SK-N-SH (cell line): Measurements from ENCODE around the gene TNRC6C. TPM values are rescaled to one million over a fixed set of nuclear protein-coding genes. Genes with fewer than 3 reads are reported as not detected.

ENCODE experiments used
- CTCF ChIA-PET: fragments of 300-600, 350-600 bp; formaldehyde crosslinking; extraction: SDS; loops from one replicate; lab custom pipeline; 2021; lab: Yijun Ruan, JAX
- POLR2A ChIA-PET: fragments of 350-600 bp; sonication (Branson Sonifier 250); formaldehyde crosslinking; extraction: SDS; loops from one replicate; lab custom pipeline; 2020; ENCODE audit warnings: antibody characterized with exemption, inconsistent platforms; lab: Yijun Ruan, JAX
- DNase-seq: peaks from one replicate; pipeline ENCODE4 v3.0.0; 2012
- H2AFZ ChIP-seq: fragments of 200-600 bp; sonication (generic); 2 replicates; pipeline ENCODE4 v1.8.1; 2016; ENCODE audit warnings: antibody characterized with exemption, mild to moderate bottlenecking, low read depth
- H3F3A ChIP-seq: fragments of 200-600 bp; sonication (generic); replicated peaks from 2 replicates; pipeline ENCODE3; 2016; ENCODE audit warnings: antibody characterized with exemption, mild to moderate bottlenecking; ENCODE audit not compliant: insufficient read depth
- H3K27ac ChIP-seq, 2 experiments: fragments of 200-500 bp in 1 of 2; fragments of 200-600 bp in 1 of 2; sonication (Bioruptor generic) in 1 of 2; sonication (generic), shearing (Covaris generic) in 1 of 2; 2 replicates each; pipeline versions ENCODE4 v1.5.1 to v1.6.1; 2014 to 2016; ENCODE audit warnings: low read depth in 2 of 2, inconsistent platforms in 1 of 2, low read length in 1 of 2, mild to moderate bottlenecking in 1 of 2, mixed read lengths in 1 of 2
- H3K27me3 ChIP-seq: fragments of 200-600 bp; sonication (generic), shearing (Covaris generic); 2 replicates; pipeline ENCODE4 v1.6.1; 2016; ENCODE audit warnings: mixed run types; ENCODE audit not compliant: insufficient read depth
- H3K36me3 ChIP-seq, 2 experiments: fragments of 200-500 bp in 1 of 2; fragments of 200-600 bp in 1 of 2; sonication (Bioruptor generic) in 1 of 2; sonication (generic) in 1 of 2; replicated peaks in 1 of 2; 2 replicates each; pipeline versions ENCODE3 to v1.5.1; 2014 to 2016; ENCODE audit warnings: low read length in 1 of 2, mild to moderate bottlenecking in 1 of 2; ENCODE audit not compliant: insufficient read depth in 2 of 2, control insufficient read depth in 1 of 2
- H3K4me1 ChIP-seq, 2 experiments: fragments of 200-500 bp in 1 of 2; fragments of 200-600 bp in 1 of 2; sonication (Bioruptor generic) in 1 of 2; sonication (generic), shearing (Covaris generic) in 1 of 2; 2 replicates each; pipeline versions ENCODE4 v1.5.1 to v1.6.1; 2014 to 2016; ENCODE audit warnings: low read depth in 1 of 2, low read length in 1 of 2, mixed run types in 1 of 2; ENCODE audit not compliant: insufficient read depth in 2 of 2, control insufficient read depth in 1 of 2
- H3K4me2 ChIP-seq: fragments of 200-600 bp; sonication (generic), shearing (Covaris generic); 2 replicates; pipeline ENCODE4 v1.6.1; 2017; ENCODE audit warnings: mixed run types
- H3K4me3 ChIP-seq, 2 experiments: fragments of 200-500 bp in 1 of 2; fragments of 200-600 bp in 1 of 2; sonication (Bioruptor generic) in 1 of 2; sonication (generic), shearing (Covaris generic) in 1 of 2; 2 replicates each; pipeline versions ENCODE4 v1.5.1 to v1.8.1; 2014 to 2016; ENCODE audit warnings: low read depth in 2 of 2, inconsistent platforms in 1 of 2, low read length in 1 of 2, mild to moderate bottlenecking in 1 of 2, mixed read lengths in 1 of 2, moderate library complexity in 1 of 2
- H3K79me2 ChIP-seq: fragments of 200-600 bp; sonication (generic); 2 replicates; pipeline ENCODE4 v1.8.1; 2017; ENCODE audit warnings: mild to moderate bottlenecking; ENCODE audit not compliant: insufficient read depth
- H3K9ac ChIP-seq: fragments of 200-600 bp; sonication (generic); 2 replicates; pipeline ENCODE4 v1.6.1; 2017; ENCODE audit warnings: mixed run types
- H3K9me2 ChIP-seq: fragments of 200-600 bp; sonication (generic); 2 replicates; pipeline ENCODE4 v1.6.1; 2017; ENCODE audit warnings: mixed run types
- H3K9me3 ChIP-seq: fragments of 200-600 bp; sonication (generic); 2 replicates; pipeline ENCODE4 v1.6.1; 2017; ENCODE audit warnings: mixed run types, mild to moderate bottlenecking, moderate library complexity
- H4K20me1 ChIP-seq: fragments of 200-600 bp; sonication (generic); 2 replicates; pipeline ENCODE4 v1.6.1; 2017; ENCODE audit warnings: mild to moderate bottlenecking, mixed run types; ENCODE audit not compliant: insufficient read depth
- CHD2 ChIP-seq: fragments of 150-350 bp; IDR thresholded peaks from 2 replicates; pipeline ENCODE4 v1.6.1; 2018; ENCODE audit warnings: low read length; ENCODE audit not compliant: partially characterized antibody
- FOSL2 ChIP-seq: IDR thresholded peaks from 2 replicates; pipeline ENCODE4 v1.4.0; 2012; ENCODE audit warnings: low read depth, mild to moderate bottlenecking, moderate library complexity, borderline replicate concordance
- JUND ChIP-seq: IDR thresholded peaks from 2 replicates; pipeline ENCODE4 v1.4.0; 2012
- RFX5 ChIP-seq: IDR thresholded peaks from 2 replicates; pipeline ENCODE4 v1.6.1; 2012; ENCODE audit warnings: mild to moderate bottlenecking, improper control_type of control experiment, low read length
- RXRA ChIP-seq: IDR thresholded peaks from 2 replicates; pipeline ENCODE4 v1.4.0; 2012; ENCODE audit warnings: low read depth, mild to moderate bottlenecking, borderline replicate concordance
- SMC3 ChIP-seq: IDR thresholded peaks from 2 replicates; pipeline ENCODE4 v1.6.1; 2012; ENCODE audit warnings: low read depth, low read length, improper control_type of control experiment
- TAF1 ChIP-seq: IDR thresholded peaks from 2 replicates; pipeline ENCODE4 v1.6.1; 2012; ENCODE audit warnings: low read depth, mild to moderate bottlenecking, low read length, moderate library complexity, borderline replicate concordance
- WGBS: methylation state at CpG from one replicate; pipeline ENCODE4 v1.1.6; 2017; ENCODE audit warnings: low lambda C conversion rate; 5-methylcytosine and 5-hydroxymethylcytosine counted together
- polyA plus RNA-seq, 3 experiments: library from polyadenylated mRNA; depleted of rRNA; stranded (reverse); fragments of >200 nt; gene quantifications; 2 replicates each; pipeline ENCODE4 v1.2.3, GENCODE V29; 2012
- TF ChIP-seq, protein P1 (sequence below): fragments of 150-350 bp; IDR thresholded peaks from 2 replicates; pipeline ENCODE4 v1.6.1; 2016; ENCODE audit warnings: mild to moderate bottlenecking, low read depth, low read length
- TF ChIP-seq, protein P2 (sequence below): IDR thresholded peaks from 2 replicates; pipeline ENCODE4 v1.4.0; 2012; ENCODE audit warnings: low read depth
- TF ChIP-seq, protein P3 (sequence below): IDR thresholded peaks from 2 replicates; pipeline ENCODE4 v1.6.1; 2012; ENCODE audit warnings: mild to moderate bottlenecking, low read depth, low read length, moderate library complexity
- TF ChIP-seq, protein P4 (sequence below): IDR thresholded peaks from 2 replicates; pipeline ENCODE4 v1.4.0; 2012; ENCODE audit warnings: low read depth, borderline replicate concordance

TNRC6C gene
- polyA plus RNA-seq, 1 of the 3 experiments (the other 2 are of a cell fraction): 2.2 TPM

DNA sequence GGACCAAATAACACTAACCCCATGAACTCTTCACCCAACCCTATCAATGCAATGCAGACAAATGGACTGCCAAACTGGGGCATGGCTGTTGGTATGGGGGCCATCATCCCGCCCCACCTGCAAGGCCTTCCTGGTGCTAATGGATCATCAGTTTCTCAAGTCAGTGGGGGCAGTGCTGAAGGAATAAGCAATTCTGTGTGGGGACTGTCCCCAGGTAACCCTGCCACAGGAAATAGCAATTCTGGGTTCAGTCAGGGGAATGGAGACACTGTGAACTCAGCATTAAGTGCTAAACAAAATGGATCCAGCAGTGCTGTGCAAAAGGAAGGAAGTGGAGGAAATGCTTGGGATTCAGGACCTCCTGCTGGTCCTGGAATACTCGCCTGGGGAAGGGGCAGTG, 91.1 kb downstream of the TNRC6C start:
- Histone ChIP-seq H3K9me2 (no peaks in the 10 kb centered on the region), H3K4me1 (peaks cover 0 to 6% of the 10 kb centered on the region in 2 experiments; a peak in 2 of 4 replicates), H3F3A (peaks cover 6% of the 10 kb centered on the region), H3K9ac (no peak overlapping the region), H2AFZ (no peak overlapping the region), H3K4me2 (no peak overlapping the region), H3K36me3 (peaks cover 30 to 58% of the 10 kb centered on the region in 2 experiments)
- POLR2A ChIA-PET: no interaction called here
- TF ChIP-seq TAF1: no peak
- no peak for TF ChIP-seq RFX5
- no peak for TF ChIP-seq CHD2
- TF ChIP-seq, protein P1, sequence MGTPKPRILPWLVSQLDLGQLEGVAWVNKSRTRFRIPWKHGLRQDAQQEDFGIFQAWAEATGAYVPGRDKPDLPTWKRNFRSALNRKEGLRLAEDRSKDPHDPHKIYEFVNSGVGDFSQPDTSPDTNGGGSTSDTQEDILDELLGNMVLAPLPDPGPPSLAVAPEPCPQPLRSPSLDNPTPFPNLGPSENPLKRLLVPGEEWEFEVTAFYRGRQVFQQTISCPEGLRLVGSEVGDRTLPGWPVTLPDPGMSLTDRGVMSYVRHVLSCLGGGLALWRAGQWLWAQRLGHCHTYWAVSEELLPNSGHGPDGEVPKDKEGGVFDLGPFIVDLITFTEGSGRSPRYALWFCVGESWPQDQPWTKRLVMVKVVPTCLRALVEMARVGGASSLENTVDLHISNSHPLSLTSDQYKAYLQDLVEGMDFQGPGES: no peak
- no peak for TF ChIP-seq SMC3
- TF ChIP-seq RXRA: no peak
- no peak for TF ChIP-seq FOSL2
- TF ChIP-seq, protein P2, sequence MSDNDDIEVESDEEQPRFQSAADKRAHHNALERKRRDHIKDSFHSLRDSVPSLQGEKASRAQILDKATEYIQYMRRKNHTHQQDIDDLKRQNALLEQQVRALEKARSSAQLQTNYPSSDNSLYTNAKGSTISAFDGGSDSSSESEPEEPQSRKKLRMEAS: no peak
- TF ChIP-seq, protein P3, sequence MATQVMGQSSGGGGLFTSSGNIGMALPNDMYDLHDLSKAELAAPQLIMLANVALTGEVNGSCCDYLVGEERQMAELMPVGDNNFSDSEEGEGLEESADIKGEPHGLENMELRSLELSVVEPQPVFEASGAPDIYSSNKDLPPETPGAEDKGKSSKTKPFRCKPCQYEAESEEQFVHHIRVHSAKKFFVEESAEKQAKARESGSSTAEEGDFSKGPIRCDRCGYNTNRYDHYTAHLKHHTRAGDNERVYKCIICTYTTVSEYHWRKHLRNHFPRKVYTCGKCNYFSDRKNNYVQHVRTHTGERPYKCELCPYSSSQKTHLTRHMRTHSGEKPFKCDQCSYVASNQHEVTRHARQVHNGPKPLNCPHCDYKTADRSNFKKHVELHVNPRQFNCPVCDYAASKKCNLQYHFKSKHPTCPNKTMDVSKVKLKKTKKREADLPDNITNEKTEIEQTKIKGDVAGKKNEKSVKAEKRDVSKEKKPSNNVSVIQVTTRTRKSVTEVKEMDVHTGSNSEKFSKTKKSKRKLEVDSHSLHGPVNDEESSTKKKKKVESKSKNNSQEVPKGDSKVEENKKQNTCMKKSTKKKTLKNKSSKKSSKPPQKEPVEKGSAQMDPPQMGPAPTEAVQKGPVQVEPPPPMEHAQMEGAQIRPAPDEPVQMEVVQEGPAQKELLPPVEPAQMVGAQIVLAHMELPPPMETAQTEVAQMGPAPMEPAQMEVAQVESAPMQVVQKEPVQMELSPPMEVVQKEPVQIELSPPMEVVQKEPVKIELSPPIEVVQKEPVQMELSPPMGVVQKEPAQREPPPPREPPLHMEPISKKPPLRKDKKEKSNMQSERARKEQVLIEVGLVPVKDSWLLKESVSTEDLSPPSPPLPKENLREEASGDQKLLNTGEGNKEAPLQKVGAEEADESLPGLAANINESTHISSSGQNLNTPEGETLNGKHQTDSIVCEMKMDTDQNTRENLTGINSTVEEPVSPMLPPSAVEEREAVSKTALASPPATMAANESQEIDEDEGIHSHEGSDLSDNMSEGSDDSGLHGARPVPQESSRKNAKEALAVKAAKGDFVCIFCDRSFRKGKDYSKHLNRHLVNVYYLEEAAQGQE: no peak
- TF ChIP-seq, protein P4, sequence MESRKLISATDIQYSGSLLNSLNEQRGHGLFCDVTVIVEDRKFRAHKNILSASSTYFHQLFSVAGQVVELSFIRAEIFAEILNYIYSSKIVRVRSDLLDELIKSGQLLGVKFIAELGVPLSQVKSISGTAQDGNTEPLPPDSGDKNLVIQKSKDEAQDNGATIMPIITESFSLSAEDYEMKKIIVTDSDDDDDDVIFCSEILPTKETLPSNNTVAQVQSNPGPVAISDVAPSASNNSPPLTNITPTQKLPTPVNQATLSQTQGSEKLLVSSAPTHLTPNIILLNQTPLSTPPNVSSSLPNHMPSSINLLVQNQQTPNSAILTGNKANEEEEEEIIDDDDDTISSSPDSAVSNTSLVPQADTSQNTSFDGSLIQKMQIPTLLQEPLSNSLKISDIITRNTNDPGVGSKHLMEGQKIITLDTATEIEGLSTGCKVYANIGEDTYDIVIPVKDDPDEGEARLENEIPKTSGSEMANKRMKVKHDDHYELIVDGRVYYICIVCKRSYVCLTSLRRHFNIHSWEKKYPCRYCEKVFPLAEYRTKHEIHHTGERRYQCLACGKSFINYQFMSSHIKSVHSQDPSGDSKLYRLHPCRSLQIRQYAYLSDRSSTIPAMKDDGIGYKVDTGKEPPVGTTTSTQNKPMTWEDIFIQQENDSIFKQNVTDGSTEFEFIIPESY: no peak
- no peak for TF ChIP-seq JUND
- TF ChIP-seq, all 33 proteins: peak for 0
- WGBS: 95% methylated on average over 2 of the region's 2 CpGs
- H3K4me3 ChIP-seq: no peak overlapping the region
- H3K79me2 ChIP-seq: peaks cover 34% of the 10 kb centered on the region
- DNase-seq: no peak
- H4K20me1 ChIP-seq: no peaks in the 10 kb centered on the region
- no peaks in the 10 kb centered on the region for H3K27me3 ChIP-seq
- H3K27ac ChIP-seq: no peak overlapping the region
- CTCF ChIA-PET: interaction anchor here (1.4 to 1.8 kb wide), 2 partner anchors 31 to 63 kb away, joined by 4 to 7 read pairs; no protein-coding TSS in a partner anchor
- H3K9me3 ChIP-seq: no peaks in the 10 kb centered on the region
